Measurements from ENCODE around the gene ABCF3.

The ABCF3 gene

GRCh38 chr3:184211297-184211696 is 25.3 kb downstream of the ABCF3 start:
- Histone ChIP-seq H3K4me2 (ENCODE audit: low read depth, low read length, poor library complexity, severe bottlenecking) (no peak overlapping the region), H3K36me3 (ENCODE audit: low read length) (no peaks in the 10 kb centered on the region), H3K27me3 (ENCODE audit: low read length) (no peaks in the 10 kb centered on the region), H3K4me3 (ENCODE audit: insufficient read depth, low read length, poor library complexity, severe bottlenecking) (no peak overlapping the region), H3K9ac (ENCODE audit: low read length) (no peak overlapping the region), H3K79me2 (ENCODE audit: insufficient read depth, low read length) (no peaks in the 10 kb centered on the region), H3K9me3 (ENCODE audit: insufficient read depth, low read length) (no peaks in the 10 kb centered on the region), H3F3A (ENCODE audit: insufficient read depth) (no peaks in the 10 kb centered on the region), H2AFZ (ENCODE audit: low read depth, low read length, severe bottlenecking) (no peak overlapping the region), H3K9me2 (replicated peaks; ENCODE audit: insufficient read depth, low read length) (no peaks in the 10 kb centered on the region), H4K20me1 (ENCODE audit: low read depth, low read length) (no peaks in the 10 kb centered on the region), H3K27ac (ENCODE audit: low read depth, low read length) (no peak overlapping the region)
- TF ChIP-seq CTCF (IDR thresholded peaks at IDR 0.05; ENCODE audit: insufficient read depth, low read length, poor library complexity, severe bottlenecking) (no peak), EZH2phosphoT487 (conservative IDR thresholded peaks at IDR 0.05; ENCODE audit: low read length) (no peak)

- no peaks in the 10 kb centered on the region for H3F3A ChIP-seq (ENCODE audit: insufficient read depth)
- H2AFZ ChIP-seq (ENCODE audit: low read depth, low read length, severe bottlenecking) = no peak overlapping the region
- H4K20me1 ChIP-seq (ENCODE audit: low read depth, low read length) = no peaks in the 10 kb centered on the region
- no peak overlapping the region for H3K4me3 ChIP-seq (ENCODE audit: insufficient read depth, low read length, poor library complexity, severe bottlenecking)
- no peaks in the 10 kb centered on the region for H3K36me3 ChIP-seq (ENCODE audit: low read length)
- TF ChIP-seq CTCF (IDR thresholded peaks at IDR 0.05; ENCODE audit: insufficient read depth, low read length, poor library complexity, severe bottlenecking) = no peak
- TF ChIP-seq EZH2phosphoT487 (conservative IDR thresholded peaks at IDR 0.05; ENCODE audit: low read length) = no peak
- H3K9me3 ChIP-seq (ENCODE audit: insufficient read depth, low read length) = no peaks in the 10 kb centered on the region
- no peaks in the 10 kb centered on the region for H3K27me3 ChIP-seq (ENCODE audit: low read length)
- H3K27ac ChIP-seq (ENCODE audit: low read depth, low read length) = no peak overlapping the region
- no peaks in the 10 kb centered on the region for H3K79me2 ChIP-seq (ENCODE audit: insufficient read depth, low read length)
- H3K9ac ChIP-seq (ENCODE audit: low read length) = no peak overlapping the region
- no peaks in the 10 kb centered on the region for H3K9me2 ChIP-seq (replicated peaks; ENCODE audit: insufficient read depth, low read length)
- no peak overlapping the region for H3K4me2 ChIP-seq (ENCODE audit: low read depth, low read length, poor library complexity, severe bottlenecking)
Measured at GRCh38 chr3:184211718-184212117, 25.7 kb downstream of the ABCF3 start.

- TF ChIP-seq CTCF (IDR thresholded peaks at IDR 0.05; ENCODE audit: insufficient read depth, low read length, poor library complexity, severe bottlenecking) (no peak), EZH2phosphoT487 (conservative IDR thresholded peaks at IDR 0.05; ENCODE audit: low read length) (no peak)
- Histone ChIP-seq H3K27me3 (ENCODE audit: low read length) (no peaks in the 10 kb centered on the region), H3K79me2 (ENCODE audit: insufficient read depth, low read length) (no peaks in the 10 kb centered on the region), H3K9ac (ENCODE audit: low read length) (no peak overlapping the region), H3K9me2 (replicated peaks; ENCODE audit: insufficient read depth, low read length) (no peaks in the 10 kb centered on the region), H2AFZ (ENCODE audit: low read depth, low read length, severe bottlenecking) (no peak overlapping the region), H3K4me3 (ENCODE audit: insufficient read depth, low read length, poor library complexity, severe bottlenecking) (no peak overlapping the region), H4K20me1 (ENCODE audit: low read depth, low read length) (no peaks in the 10 kb centered on the region), H3K4me2 (ENCODE audit: low read depth, low read length, poor library complexity, severe bottlenecking) (no peak overlapping the region), H3K36me3 (ENCODE audit: low read length) (no peaks in the 10 kb centered on the region), H3F3A (ENCODE audit: insufficient read depth) (no peaks in the 10 kb centered on the region), H3K9me3 (ENCODE audit: insufficient read depth, low read length) (no peaks in the 10 kb centered on the region), H3K27ac (ENCODE audit: low read depth, low read length) (no peak overlapping the region)
Measured at GRCh38 chr3:184218814-184219213, 32.8 kb downstream of the ABCF3 start.
